HG03558 (cell line): Measurements from ENCODE around the gene GIGYF2.

Source experiments
- ATAC-seq: cut with Tn5 transposase; IDR thresholded peaks from one replicate; pipeline ENCODE4 v1.9.1; 2021; ENCODE audit warnings: moderate number of reproducible peaks; ENCODE audit not compliant: unreplicated experiment; ENCODE audit errors: extremely low read depth

GIGYF2 gene

GRCh38 chr2:232888839-232889529, 191.9 kb downstream of the GIGYF2 start:
- ATAC-seq = no peak

- no peak for ATAC-seq
Measured at GRCh38 chr2:232889876-232890401, 192.8 kb downstream of the GIGYF2 start.

GRCh38 chr2:232890536-232890895, 193.4 kb downstream of the GIGYF2 start:
- ATAC-seq = no peak

GRCh38 chr2:232890896-232891601, 193.9 kb downstream of the GIGYF2 start:
- ATAC-seq = no peak

GRCh38 chr2:232891621-232892071, 194.5 kb downstream of the GIGYF2 start:
- no peak for ATAC-seq

- ATAC-seq = no peak
Measured at GRCh38 chr2:232892221-232892620, 195.1 kb downstream of the GIGYF2 start.

- ATAC-seq = no peak
Measured at GRCh38 chr2:232892843-232893242, 195.7 kb downstream of the GIGYF2 start.

- ATAC-seq = no peak
Measured at GRCh38 chr2:232893834-232894233, 196.7 kb downstream of the GIGYF2 start.

GRCh38 chr2:232894251-232894650, 197.1 kb downstream of the GIGYF2 start:
- no peak for ATAC-seq

- ATAC-seq = no peak
Measured at GRCh38 chr2:232894746-232895145, 197.6 kb downstream of the GIGYF2 start.

- no peak for ATAC-seq
Measured at GRCh38 chr2:232896111-232896510, 199.0 kb downstream of the GIGYF2 start.

- ATAC-seq = no peak
Measured at GRCh38 chr2:232896720-232897597, 199.8 kb downstream of the GIGYF2 start.

GRCh38 chr2:232897598-232898408, 200.7 kb downstream of the GIGYF2 start:
- ATAC-seq = no peak

GRCh38 chr2:232898592-232899543, 201.7 kb downstream of the GIGYF2 start:
- no peak for ATAC-seq

GRCh38 chr2:232900811-232901735, 203.9 kb downstream of the GIGYF2 start:
- ATAC-seq = no peak

- no peak for ATAC-seq
Measured at GRCh38 chr2:232901736-232902578, 204.8 kb downstream of the GIGYF2 start.

- ATAC-seq = no peak
Measured at GRCh38 chr2:232903989-232904388, 206.9 kb downstream of the GIGYF2 start.
